T-helper 1 cell treated with Interleukin-12 subunit alpha and Interleukin-12 subunit beta and Interleukin-4 antibody, amounts not matched to agents 30 μg/mL and 1 μg/mL, for 36 hours (primary cell): ENCODE results near the gene RSRC1.
A peak's percentile ranks its signal among the peaks of the same experiment; 100 is the strongest.
"Not testable (repeated sequence)": the region's sequence is repeated elsewhere in the genome, so short reads cannot be mapped to it uniquely, and the experiment has no call there.

Source experiments
- H3K27ac Mint-ChIP-seq: one replicate; pipeline ENCODE4 v1.8.0; 2021; ENCODE audit warnings: mild to moderate bottlenecking, mixed read lengths
- H3K27me3 Mint-ChIP-seq: one replicate; pipeline ENCODE4 v1.8.0; 2021; ENCODE audit warnings: low read depth, mixed read lengths
- H3K36me3 Mint-ChIP-seq: one replicate; pipeline ENCODE4 v1.8.0; 2021; ENCODE audit warnings: low read depth, mixed read lengths
- H3K4me1 Mint-ChIP-seq: one replicate; pipeline ENCODE4 v1.8.0; 2021; ENCODE audit warnings: low read depth, mixed read lengths
- H3K4me3 Mint-ChIP-seq: one replicate; pipeline ENCODE4 v1.8.0; 2021; ENCODE audit warnings: mild to moderate bottlenecking, moderate library complexity, mixed read lengths
- H3K9me3 Mint-ChIP-seq: one replicate; pipeline ENCODE4 v1.8.0; 2021; ENCODE audit warnings: mixed read lengths

RSRC1 gene

GRCh38 chr3:158105710-158106253 is 4.1 kb upstream of the RSRC1 start:
- Mint-ChIP-seq H3K9me3 (no peaks in the 10 kb centered on the region), H3K4me1 (peaks cover 41% of the 10 kb centered on the region), H3K27me3 (peaks cover 84% of the 10 kb centered on the region), H3K36me3 (peaks cover 12% of the 10 kb centered on the region), H3K27ac (peak overlapping the region; percentile 79), H3K4me3 (peak overlapping the region; percentile 79)

- H3K27ac Mint-ChIP-seq = peak overlapping the region; percentile 70
- H3K4me1 Mint-ChIP-seq = peaks cover 52% of the 10 kb centered on the region
- H3K9me3 Mint-ChIP-seq = peaks cover 2% of the 10 kb centered on the region
- peak overlapping the region; percentile 79 for H3K4me3 Mint-ChIP-seq
- peaks cover 17% of the 10 kb centered on the region for H3K36me3 Mint-ChIP-seq
- H3K27me3 Mint-ChIP-seq = peaks cover 73% of the 10 kb centered on the region
These were observed 3.0 kb upstream of the RSRC1 start for GRCh38 chr3:158106766-158107471.

GRCh38 chr3:158107605-158108444 is 2.1 kb upstream of the RSRC1 start:
- Mint-ChIP-seq H3K27ac (no peak overlapping the region), H3K4me3 (peak overlapping the region; percentile 79), H3K9me3 (peaks cover 8% of the 10 kb centered on the region), H3K27me3 (peaks cover 64% of the 10 kb centered on the region), H3K36me3 (peaks cover 25% of the 10 kb centered on the region), H3K4me1 (peaks cover 59% of the 10 kb centered on the region)

- H3K4me3 Mint-ChIP-seq = peak overlapping the region; percentile 19
- peaks cover 57% of the 10 kb centered on the region for H3K4me1 Mint-ChIP-seq
These were observed 1.4 kb upstream of the RSRC1 start for GRCh38 chr3:158108445-158108985.

GRCh38 chr3:158109295-158109803 is 540 bp upstream of the RSRC1 start:
- peak overlapping the region; percentile 97 for H3K4me3 Mint-ChIP-seq
- peak overlapping the region; percentile 88 for H3K27ac Mint-ChIP-seq
- H3K4me1 Mint-ChIP-seq = peaks cover 52% of the 10 kb centered on the region
- peaks cover 49% of the 10 kb centered on the region for H3K27me3 Mint-ChIP-seq
- peaks cover 19% of the 10 kb centered on the region for H3K9me3 Mint-ChIP-seq
- peaks cover 31% of the 10 kb centered on the region for H3K36me3 Mint-ChIP-seq

More at GRCh38 chr3:158108445-158108985, 1.4 kb upstream of the RSRC1 start:
- Mint-ChIP-seq H3K9me3 (peaks cover 10% of the 10 kb centered on the region), H3K27me3 (peaks cover 57% of the 10 kb centered on the region), H3K36me3 (peaks cover 27% of the 10 kb centered on the region), H3K27ac (no peak overlapping the region)

GRCh38 chr3:158110658-158111018 is 749 bp downstream of the RSRC1 start:
- Mint-ChIP-seq H3K4me3 (peak overlapping the region; percentile 97), H3K27me3 (peaks cover 39% of the 10 kb centered on the region), H3K27ac (peak overlapping the region; percentile 88), H3K4me1 (peaks cover 50% of the 10 kb centered on the region), H3K36me3 (peaks cover 34% of the 10 kb centered on the region), H3K9me3 (peaks cover 26% of the 10 kb centered on the region)

GRCh38 chr3:158111861-158112260 is 2.0 kb downstream of the RSRC1 start:
- Mint-ChIP-seq H3K9me3 (peaks cover 26% of the 10 kb centered on the region), H3K4me1 (peaks cover 42% of the 10 kb centered on the region), H3K27ac (no peak overlapping the region), H3K27me3 (peaks cover 27% of the 10 kb centered on the region), H3K4me3 (peak overlapping the region; percentile 73), H3K36me3 (peaks cover 32% of the 10 kb centered on the region)

GRCh38 chr3:158113595-158113994 is 3.7 kb downstream of the RSRC1 start:
- not testable (repeated sequence) for H3K27ac Mint-ChIP-seq, H3K4me3 Mint-ChIP-seq, H3K27me3 Mint-ChIP-seq
- Mint-ChIP-seq H3K36me3 (peaks cover 32% of the 10 kb centered on the region), H3K9me3 (peaks cover 26% of the 10 kb centered on the region), H3K4me1 (peaks cover 35% of the 10 kb centered on the region)

- Mint-ChIP-seq H3K27me3 (no peaks in the 10 kb centered on the region), H3K4me3 (no peak overlapping the region), H3K36me3 (peaks cover 26% of the 10 kb centered on the region), H3K27ac (no peak overlapping the region), H3K4me1 (peaks cover 6% of the 10 kb centered on the region), H3K9me3 (no peaks in the 10 kb centered on the region)
These were observed 10.4 kb downstream of the RSRC1 start for GRCh38 chr3:158120330-158120729.

GRCh38 chr3:158121295-158121694 is 11.4 kb downstream of the RSRC1 start:
- Mint-ChIP-seq H3K27ac (no peak overlapping the region), H3K27me3 (no peaks in the 10 kb centered on the region), H3K4me1 (peaks cover 6% of the 10 kb centered on the region), H3K36me3 (peaks cover 35% of the 10 kb centered on the region), H3K9me3 (peaks cover 3% of the 10 kb centered on the region), H3K4me3 (no peak overlapping the region)

GRCh38 chr3:158122721-158123120 is 12.8 kb downstream of the RSRC1 start:
- H3K4me3 Mint-ChIP-seq, H3K27ac Mint-ChIP-seq, H3K27me3 Mint-ChIP-seq: not testable (repeated sequence)
- peaks cover 14% of the 10 kb centered on the region for H3K9me3 Mint-ChIP-seq
- H3K4me1 Mint-ChIP-seq = peaks cover 13% of the 10 kb centered on the region
- peaks cover 48% of the 10 kb centered on the region for H3K36me3 Mint-ChIP-seq

- Mint-ChIP-seq H3K27ac (no peak overlapping the region), H3K4me3 (no peak overlapping the region), H3K36me3 (peaks cover 68% of the 10 kb centered on the region), H3K4me1 (peaks cover 11% of the 10 kb centered on the region), H3K27me3 (no peaks in the 10 kb centered on the region), H3K9me3 (peaks cover 14% of the 10 kb centered on the region)
These were observed 17.6 kb downstream of the RSRC1 start for GRCh38 chr3:158127250-158128219.

- peaks cover 14% of the 10 kb centered on the region for H3K9me3 Mint-ChIP-seq
- no peaks in the 10 kb centered on the region for H3K27me3 Mint-ChIP-seq
- peaks cover 57% of the 10 kb centered on the region for H3K36me3 Mint-ChIP-seq
- no peak overlapping the region for H3K27ac Mint-ChIP-seq
- no peak overlapping the region for H3K4me3 Mint-ChIP-seq
- H3K4me1 Mint-ChIP-seq = peaks cover 11% of the 10 kb centered on the region
These were observed 18.9 kb downstream of the RSRC1 start for GRCh38 chr3:158128755-158129154.
